Ishikawa (cell line): ENCODE data around the gene ACOXL.

Experiments
- CEBPB ChIP-seq: IDR thresholded peaks from 2 replicates; pipeline ENCODE4 v1.6.1; 2012
- CREB1 ChIP-seq: IDR thresholded peaks from 2 replicates; pipeline ENCODE4 v1.6.1; 2012; ENCODE audit warnings: low read depth
- EGR1 ChIP-seq: IDR thresholded peaks from 2 replicates; pipeline ENCODE4 v1.6.1; 2012
- EP300 ChIP-seq: IDR thresholded peaks from 2 replicates; pipeline ENCODE4 v1.6.1; 2012; ENCODE audit warnings: borderline replicate concordance
- FOXM1 ChIP-seq: IDR thresholded peaks from 2 replicates; pipeline ENCODE4 v1.6.1; 2012; ENCODE audit warnings: low read depth, borderline replicate concordance
- NFIC ChIP-seq: IDR thresholded peaks from 2 replicates; pipeline ENCODE4 v1.6.1; 2012
- RAD21 ChIP-seq: IDR thresholded peaks from 2 replicates; pipeline ENCODE4 v1.6.1; 2012; ENCODE audit warnings: low read depth
- TAF1 ChIP-seq: IDR thresholded peaks from 2 replicates; pipeline ENCODE4 v1.6.1; 2012; ENCODE audit warnings: low read depth, mild to moderate bottlenecking
- TEAD4 ChIP-seq: IDR thresholded peaks from 2 replicates; pipeline ENCODE4 v1.6.1; 2012
- YY1 ChIP-seq: IDR thresholded peaks from 2 replicates; pipeline ENCODE4 v1.6.1; 2012; ENCODE audit warnings: low read depth
- ZBTB7A ChIP-seq: IDR thresholded peaks from 2 replicates; pipeline ENCODE4 v1.6.1; 2012; ENCODE audit warnings: low read depth
- TF ChIP-seq, protein P1 (sequence below): IDR thresholded peaks from 2 replicates; pipeline ENCODE4 v1.6.1; 2012
- TF ChIP-seq, protein P2 (sequence below): IDR thresholded peaks from 2 replicates; pipeline ENCODE4 v1.6.1; 2012; ENCODE audit warnings: low read depth, mild to moderate bottlenecking
- TF ChIP-seq, protein P3 (sequence below): IDR thresholded peaks from 2 replicates; pipeline ENCODE4 v1.6.1; 2012

DNA sequence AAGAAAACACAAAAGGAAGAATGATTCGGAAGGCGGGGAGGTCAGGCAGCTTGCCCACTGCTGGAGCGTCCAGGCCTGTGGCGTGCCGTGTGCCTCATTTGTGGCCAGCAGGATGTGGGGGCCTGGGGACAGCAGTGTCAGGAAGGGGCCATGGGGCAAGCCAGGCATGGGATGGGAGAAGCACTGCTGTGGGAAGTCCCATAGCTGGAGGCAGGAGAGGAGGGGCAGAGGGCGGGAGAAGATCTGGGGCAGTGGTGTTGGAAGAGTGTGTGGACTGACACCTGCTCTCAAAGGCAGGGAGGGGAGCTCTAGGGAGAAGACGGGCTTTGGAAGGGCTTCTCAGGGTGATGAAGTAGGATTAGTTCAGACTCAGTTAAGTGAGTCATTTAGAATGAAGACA, 133.7 kb downstream of the ACOXL start:
- TF ChIP-seq, protein P1, sequence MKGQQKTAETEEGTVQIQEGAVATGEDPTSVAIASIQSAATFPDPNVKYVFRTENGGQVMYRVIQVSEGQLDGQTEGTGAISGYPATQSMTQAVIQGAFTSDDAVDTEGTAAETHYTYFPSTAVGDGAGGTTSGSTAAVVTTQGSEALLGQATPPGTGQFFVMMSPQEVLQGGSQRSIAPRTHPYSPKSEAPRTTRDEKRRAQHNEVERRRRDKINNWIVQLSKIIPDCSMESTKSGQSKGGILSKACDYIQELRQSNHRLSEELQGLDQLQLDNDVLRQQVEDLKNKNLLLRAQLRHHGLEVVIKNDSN, result no peak
- TF ChIP-seq EP300 (no peak), ZBTB7A (no peak), CREB1 (no peak), FOXM1 (no peak), NFIC (no peak), TAF1 (no peak), TEAD4 (no peak), EGR1 (no peak), YY1 (no peak), CEBPB (no peak), RAD21 (no peak)
- TF ChIP-seq, protein P2, sequence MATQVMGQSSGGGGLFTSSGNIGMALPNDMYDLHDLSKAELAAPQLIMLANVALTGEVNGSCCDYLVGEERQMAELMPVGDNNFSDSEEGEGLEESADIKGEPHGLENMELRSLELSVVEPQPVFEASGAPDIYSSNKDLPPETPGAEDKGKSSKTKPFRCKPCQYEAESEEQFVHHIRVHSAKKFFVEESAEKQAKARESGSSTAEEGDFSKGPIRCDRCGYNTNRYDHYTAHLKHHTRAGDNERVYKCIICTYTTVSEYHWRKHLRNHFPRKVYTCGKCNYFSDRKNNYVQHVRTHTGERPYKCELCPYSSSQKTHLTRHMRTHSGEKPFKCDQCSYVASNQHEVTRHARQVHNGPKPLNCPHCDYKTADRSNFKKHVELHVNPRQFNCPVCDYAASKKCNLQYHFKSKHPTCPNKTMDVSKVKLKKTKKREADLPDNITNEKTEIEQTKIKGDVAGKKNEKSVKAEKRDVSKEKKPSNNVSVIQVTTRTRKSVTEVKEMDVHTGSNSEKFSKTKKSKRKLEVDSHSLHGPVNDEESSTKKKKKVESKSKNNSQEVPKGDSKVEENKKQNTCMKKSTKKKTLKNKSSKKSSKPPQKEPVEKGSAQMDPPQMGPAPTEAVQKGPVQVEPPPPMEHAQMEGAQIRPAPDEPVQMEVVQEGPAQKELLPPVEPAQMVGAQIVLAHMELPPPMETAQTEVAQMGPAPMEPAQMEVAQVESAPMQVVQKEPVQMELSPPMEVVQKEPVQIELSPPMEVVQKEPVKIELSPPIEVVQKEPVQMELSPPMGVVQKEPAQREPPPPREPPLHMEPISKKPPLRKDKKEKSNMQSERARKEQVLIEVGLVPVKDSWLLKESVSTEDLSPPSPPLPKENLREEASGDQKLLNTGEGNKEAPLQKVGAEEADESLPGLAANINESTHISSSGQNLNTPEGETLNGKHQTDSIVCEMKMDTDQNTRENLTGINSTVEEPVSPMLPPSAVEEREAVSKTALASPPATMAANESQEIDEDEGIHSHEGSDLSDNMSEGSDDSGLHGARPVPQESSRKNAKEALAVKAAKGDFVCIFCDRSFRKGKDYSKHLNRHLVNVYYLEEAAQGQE, result no peak
- TF ChIP-seq, protein P3, sequence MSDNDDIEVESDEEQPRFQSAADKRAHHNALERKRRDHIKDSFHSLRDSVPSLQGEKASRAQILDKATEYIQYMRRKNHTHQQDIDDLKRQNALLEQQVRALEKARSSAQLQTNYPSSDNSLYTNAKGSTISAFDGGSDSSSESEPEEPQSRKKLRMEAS, result no peak
